K562 (cell line): ENCODE measurements around the gene KARS1. TPM values are rescaled to one million over a fixed set of nuclear protein-coding genes. Genes with fewer than 3 reads are reported as not detected.

Source experiments
- ARHGAP35 ChIP-seq: fragments of 450-650 bp; IDR thresholded peaks from 2 replicates; pipeline ENCODE4 v1.6.1; 2018; ENCODE audit not compliant: partially characterized antibody
- BCOR ChIP-seq: fragments of 450-650 bp; IDR thresholded peaks from 2 replicates; pipeline ENCODE4 v1.6.1; 2016
- CBFB ChIP-seq: sonication (generic); formaldehyde crosslinking; IDR thresholded peaks from 2 replicates; pipeline ENCODE4 v1.4.0; 2020; ENCODE audit warnings: mild to moderate bottlenecking, missing genetic modification reagents
- CHD2 ChIP-seq: IDR thresholded peaks from 2 replicates; pipeline ENCODE4 v1.6.1; 2011; ENCODE audit warnings: low read depth, low read length
- FOXM1 ChIP-seq, 2 experiments: fragments of 450-650 bp in 1 of 2; sonication (generic) in 1 of 2; formaldehyde crosslinking in 1 of 2; IDR thresholded peaks; 2 replicates each; pipeline versions ENCODE4 v1.6.1 to v1.9.0; 2017 to 2022; ENCODE audit warnings: low read depth in 2 of 2, mild to moderate bottlenecking in 2 of 2, missing genetic modification reagents in 1 of 2, moderate library complexity in 1 of 2
- HDAC3 ChIP-seq: fragments of 450-650 bp; IDR thresholded peaks from 2 replicates; pipeline ENCODE4 v1.6.1; 2018; ENCODE audit warnings: borderline replicate concordance, mild to moderate bottlenecking, moderate library complexity; ENCODE audit not compliant: partially characterized antibody
- HNRNPK ChIP-seq: fragments of 200-400 bp; formaldehyde crosslinking; IDR thresholded peaks from one replicate; pipeline ENCODE4 v1.6.1; 2018; ENCODE audit warnings: mild to moderate bottlenecking, low read depth, low read length; ENCODE audit not compliant: poor library complexity, severe bottlenecking
- IRF2 ChIP-seq: sonication (generic); formaldehyde crosslinking; IDR thresholded peaks from 2 replicates; pipeline ENCODE4 v1.8.1; 2022; ENCODE audit warnings: mild to moderate bottlenecking, missing genetic modification reagents
- MCM3 ChIP-seq: fragments of 450-650 bp; IDR thresholded peaks from 2 replicates; pipeline ENCODE4 v1.6.1; 2016
- MTA2 ChIP-seq: fragments of 450-650 bp; IDR thresholded peaks from 2 replicates; pipeline ENCODE4 v1.6.1; 2016; ENCODE audit warnings: low read depth
- NCOA1 ChIP-seq: fragments of 450-650 bp; IDR thresholded peaks from 2 replicates; pipeline ENCODE4 v1.6.1; 2016; ENCODE audit warnings: low read depth
- NFATC3 ChIP-seq: fragments of 450-650 bp; IDR thresholded peaks from 2 replicates; pipeline ENCODE4 v1.6.1; 2017; ENCODE audit warnings: mild to moderate bottlenecking
- NFE2 ChIP-seq: IDR thresholded peaks from 2 replicates; pipeline ENCODE4 v1.6.1; 2014; ENCODE audit warnings: antibody characterized with exemption, low read depth
- POLR2B ChIP-seq: fragments of 450-650 bp; IDR thresholded peaks from 2 replicates; pipeline ENCODE4 v1.6.1; 2018; ENCODE audit warnings: low read depth; ENCODE audit not compliant: partially characterized antibody
- SETDB1 ChIP-seq: IDR thresholded peaks from one replicate; pipeline ENCODE4 v1.6.1; 2012; ENCODE audit warnings: low read length, control low read depth, inconsistent platforms
- SMAD4 ChIP-seq: fragments of 250-450 bp; sonication (Bioruptor Pico); conservative IDR thresholded peaks from 2 replicates; pipeline ENCODE4 v1.8.0; 2021; ENCODE audit warnings: inconsistent platforms, mild to moderate bottlenecking, moderate library complexity
- SPI1 ChIP-seq: IDR thresholded peaks from 2 replicates; pipeline ENCODE4 v1.6.1; 2011; ENCODE audit warnings: low read depth, low read length, control low read depth, borderline replicate concordance
- YY1 ChIP-seq, 3 experiments: IDR thresholded peaks; 2 replicates each; pipeline ENCODE4 v1.6.1; 2011; ENCODE audit warnings: low read length in 2 of 3, mild to moderate bottlenecking in 2 of 3, moderate library complexity in 2 of 3, borderline replicate concordance in 1 of 3, control low read depth in 1 of 3, low read depth in 1 of 3; ENCODE audit not compliant: insufficient read depth in 3 of 3, insufficient replicate concordance in 2 of 3, control insufficient read depth in 1 of 3, insufficient read length in 1 of 3; ENCODE audit errors: extremely low read depth in 1 of 3
- ZBED1 ChIP-seq: IDR thresholded peaks from 2 replicates; pipeline ENCODE4 v1.6.1; 2014
- ZNF316 ChIP-seq: fragments of 450-650 bp; IDR thresholded peaks from 2 replicates; pipeline ENCODE4 v1.6.1; 2016
- ZNF778 ChIP-seq: fragments of 450-650 bp; formaldehyde crosslinking; IDR thresholded peaks from 2 replicates; pipeline ENCODE4 v1.4.0; 2020; ENCODE audit warnings: mild to moderate bottlenecking, moderate library complexity
- polyA plus RNA-seq, 8 experiments: library from polyadenylated mRNA; depleted of rRNA in 4 of 8; stranded (reverse) in 5 of 8; unstranded in 3 of 8; fragments of >200 nt; fragmentation: Nextera tagmentation in 2 of 8; fragmentation: Illumina TruSeq in 1 of 8; extraction: Ambion mirVana in 2 of 8; extraction: Trizol in 1 of 8; gene quantifications; 2 replicates each; pipeline versions ENCODE4 v1.2.1 to v1.2.3, GENCODE V29; 2011 to 2014; ENCODE audit warnings: inconsistent platforms in 1 of 8, missing spikeins in 1 of 8
- total RNA-seq, 7 experiments: library from RNA; depleted of rRNA in 6 of 7; stranded (reverse); fragments of >200 nt in 6 of 7; fragmentation: Illumina TruSeq in 2 of 7; extraction: Trizol in 2 of 7; gene quantifications; 2 replicates each; pipeline versions ENCODE4 v1.2.1 to v1.2.3, GENCODE V29; 2011 to 2021; ENCODE audit warnings: low replicate concordance in 1 of 7
- TF ChIP-seq, protein P1 (sequence below): fragments of 450-650 bp; IDR thresholded peaks from 2 replicates; pipeline ENCODE4 v1.6.1; 2017; ENCODE audit warnings: antibody characterized with exemption
- TF ChIP-seq, protein P2 (sequence below), 2 experiments: IDR thresholded peaks in 1 of 2; conservative IDR thresholded peaks in 1 of 2; 2 replicates each; pipeline ENCODE4 v1.6.1; 2016; ENCODE audit warnings: low read depth in 2 of 2, mild to moderate bottlenecking in 1 of 2, missing compliant biosample characterization in 1 of 2, missing genetic modification characterization in 1 of 2, moderate library complexity in 1 of 2
- TF ChIP-seq, protein P3 (sequence below): fragments of 250-450 bp; sonication (Bioruptor Pico); IDR thresholded peaks from 2 replicates; pipeline ENCODE4 v1.9.0; 2021; ENCODE audit warnings: mild to moderate bottlenecking, inconsistent platforms

KARS1 gene
- total and polyA plus RNA-seq, 9 of the 15 experiments (the other 6 are each of a cell fraction or from before 2014, with no cell fraction given): 223 to 386 (median 304) TPM

DNA sequence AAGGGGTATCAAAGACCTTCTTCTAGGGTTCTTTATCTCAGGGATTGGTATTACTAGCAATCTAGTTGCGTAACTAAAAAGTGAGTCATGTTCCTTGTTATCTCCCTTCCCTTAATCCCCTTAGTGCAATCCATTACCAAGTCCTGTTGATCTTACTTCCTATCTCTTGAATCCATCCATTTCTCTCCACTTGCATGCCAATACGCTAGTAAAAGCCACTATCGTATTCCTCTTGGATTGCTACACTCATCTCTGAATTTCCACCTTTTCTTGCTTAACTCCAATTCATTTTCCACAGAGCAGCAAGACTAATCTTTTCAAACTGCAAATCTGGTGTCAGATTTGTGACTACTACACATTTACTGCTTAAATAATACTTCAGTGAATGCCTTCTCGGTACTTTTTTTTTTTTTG is 22.5 kb downstream of the KARS1 start (continued):
- TF ChIP-seq NFATC3: no peak
- TF ChIP-seq POLR2B: no peak
- TF ChIP-seq SPI1: no peak
- TF ChIP-seq, protein P1, sequence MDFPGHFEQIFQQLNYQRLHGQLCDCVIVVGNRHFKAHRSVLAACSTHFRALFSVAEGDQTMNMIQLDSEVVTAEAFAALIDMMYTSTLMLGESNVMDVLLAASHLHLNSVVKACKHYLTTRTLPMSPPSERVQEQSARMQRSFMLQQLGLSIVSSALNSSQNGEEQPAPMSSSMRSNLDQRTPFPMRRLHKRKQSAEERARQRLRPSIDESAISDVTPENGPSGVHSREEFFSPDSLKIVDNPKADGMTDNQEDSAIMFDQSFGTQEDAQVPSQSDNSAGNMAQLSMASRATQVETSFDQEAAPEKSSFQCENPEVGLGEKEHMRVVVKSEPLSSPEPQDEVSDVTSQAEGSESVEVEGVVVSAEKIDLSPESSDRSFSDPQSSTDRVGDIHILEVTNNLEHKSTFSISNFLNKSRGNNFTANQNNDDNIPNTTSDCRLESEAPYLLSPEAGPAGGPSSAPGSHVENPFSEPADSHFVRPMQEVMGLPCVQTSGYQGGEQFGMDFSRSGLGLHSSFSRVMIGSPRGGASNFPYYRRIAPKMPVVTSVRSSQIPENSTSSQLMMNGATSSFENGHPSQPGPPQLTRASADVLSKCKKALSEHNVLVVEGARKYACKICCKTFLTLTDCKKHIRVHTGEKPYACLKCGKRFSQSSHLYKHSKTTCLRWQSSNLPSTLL: no peak
- TF ChIP-seq SETDB1: no peak
- no peak for TF ChIP-seq IRF2 (CRISPR knock-in tag)
- no peak for TF ChIP-seq ZBED1
- TF ChIP-seq SMAD4: no peak
- TF ChIP-seq ARHGAP35: no peak
- no peak for TF ChIP-seq ZNF778 (CRISPR knock-in tag)
- TF ChIP-seq FOXM1 (IDR thresholded peaks at IDR 0.05; ENCODE audit: low read depth): peak; percentile 38; the same call in 1 of the 2 replicates
- no peak for TF ChIP-seq FOXM1 (CRISPR knock-in tag; IDR thresholded peaks at IDR 0.05; ENCODE audit: low read depth)
- no peak for TF ChIP-seq CBFB (CRISPR knock-in tag)
- no peak for TF ChIP-seq HNRNPK
- TF ChIP-seq HDAC3: peak; percentile 75
- peak; percentile 72 for TF ChIP-seq MTA2
- TF ChIP-seq YY1 (IDR thresholded peaks at IDR 0.05; ENCODE audit: borderline replicate concordance in 1 of 3, control insufficient read depth in 1 of 3, extremely low read depth in 1 of 3, insufficient read depth in 3 of 3, insufficient read length in 1 of 3, insufficient replicate concordance in 2 of 3, low read depth in 1 of 3, low read length in 2 of 3): no peak
- no peak for TF ChIP-seq NFE2
- TF ChIP-seq CHD2: no peak
- TF ChIP-seq BCOR: peak; percentile 75
- no peak; the same call in 1 of the 2 replicates for TF ChIP-seq NCOA1
- TF ChIP-seq, protein P2, sequence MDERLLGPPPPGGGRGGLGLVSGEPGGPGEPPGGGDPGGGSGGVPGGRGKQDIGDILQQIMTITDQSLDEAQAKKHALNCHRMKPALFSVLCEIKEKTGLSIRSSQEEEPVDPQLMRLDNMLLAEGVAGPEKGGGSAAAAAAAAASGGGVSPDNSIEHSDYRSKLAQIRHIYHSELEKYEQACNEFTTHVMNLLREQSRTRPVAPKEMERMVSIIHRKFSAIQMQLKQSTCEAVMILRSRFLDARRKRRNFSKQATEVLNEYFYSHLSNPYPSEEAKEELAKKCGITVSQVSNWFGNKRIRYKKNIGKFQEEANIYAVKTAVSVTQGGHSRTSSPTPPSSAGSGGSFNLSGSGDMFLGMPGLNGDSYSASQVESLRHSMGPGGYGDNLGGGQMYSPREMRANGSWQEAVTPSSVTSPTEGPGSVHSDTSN (CRISPR knock-in tag; IDR thresholded peaks at IDR 0.05; ENCODE audit: low read depth): no peak
- TF ChIP-seq, protein P2 (tag; conservative IDR thresholded peaks at IDR 0.05; ENCODE audit: low read depth): peak; percentile 30; the same call in 1 of the 2 replicates
- no peak for TF ChIP-seq ZNF316
- TF ChIP-seq, protein P3, sequence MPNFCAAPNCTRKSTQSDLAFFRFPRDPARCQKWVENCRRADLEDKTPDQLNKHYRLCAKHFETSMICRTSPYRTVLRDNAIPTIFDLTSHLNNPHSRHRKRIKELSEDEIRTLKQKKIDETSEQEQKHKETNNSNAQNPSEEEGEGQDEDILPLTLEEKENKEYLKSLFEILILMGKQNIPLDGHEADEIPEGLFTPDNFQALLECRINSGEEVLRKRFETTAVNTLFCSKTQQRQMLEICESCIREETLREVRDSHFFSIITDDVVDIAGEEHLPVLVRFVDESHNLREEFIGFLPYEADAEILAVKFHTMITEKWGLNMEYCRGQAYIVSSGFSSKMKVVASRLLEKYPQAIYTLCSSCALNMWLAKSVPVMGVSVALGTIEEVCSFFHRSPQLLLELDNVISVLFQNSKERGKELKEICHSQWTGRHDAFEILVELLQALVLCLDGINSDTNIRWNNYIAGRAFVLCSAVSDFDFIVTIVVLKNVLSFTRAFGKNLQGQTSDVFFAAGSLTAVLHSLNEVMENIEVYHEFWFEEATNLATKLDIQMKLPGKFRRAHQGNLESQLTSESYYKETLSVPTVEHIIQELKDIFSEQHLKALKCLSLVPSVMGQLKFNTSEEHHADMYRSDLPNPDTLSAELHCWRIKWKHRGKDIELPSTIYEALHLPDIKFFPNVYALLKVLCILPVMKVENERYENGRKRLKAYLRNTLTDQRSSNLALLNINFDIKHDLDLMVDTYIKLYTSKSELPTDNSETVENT (CRISPR knock-in tag): no peak
- TF ChIP-seq MCM3: no peak
